ENCODE results near the gene MYO5A. TPM values are rescaled to one million over a fixed set of nuclear protein-coding genes. Genes with fewer than 3 reads are reported as not detected.
A peak's percentile ranks its signal among the peaks of the same experiment; 100 is the strongest.
"Not testable (repeated sequence)": the region's sequence is repeated elsewhere in the genome, so short reads cannot be mapped to it uniquely, and the experiment has no call there.

Gene MYO5A
- total RNA-seq, 1 donor from 2014 or later, result 9.4 TPM

DNA sequence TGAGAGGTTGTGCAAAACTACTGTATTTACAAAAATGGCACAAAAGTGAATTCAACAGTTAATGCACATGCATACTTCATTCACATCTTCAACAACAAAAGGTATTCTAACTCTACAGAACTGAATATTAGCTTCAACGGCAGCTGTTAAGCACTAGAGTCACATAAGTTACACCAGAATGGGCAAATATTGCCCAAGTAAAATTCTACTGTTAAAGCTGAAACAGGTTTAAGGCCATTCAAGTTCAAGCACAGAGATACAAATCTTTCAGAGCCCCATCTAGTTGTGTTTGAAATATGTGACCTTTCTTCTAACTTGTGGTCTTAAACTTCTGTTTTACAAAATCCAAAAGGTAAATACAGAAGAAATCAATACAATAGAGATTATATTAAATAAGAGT is 22.5 kb upstream of the MYO5A start:
- not testable (repeated sequence) for H3K9me3 ChIP-seq (ENCODE audit: control insufficient read depth in 3 of 3, low read length in 3 of 3); H3K9ac ChIP-seq (ENCODE audit: low read depth in 1 of 3, low read length in 3 of 3); H3K27me3 ChIP-seq (ENCODE audit: control insufficient read depth in 3 of 3, insufficient read depth in 3 of 3, low read length in 3 of 3); H3K4me1 ChIP-seq (ENCODE audit: control insufficient read depth in 3 of 3, insufficient read depth in 3 of 3, low read length in 3 of 3); H3K27ac ChIP-seq (ENCODE audit: low read depth, low read length); H3K4me3 ChIP-seq (ENCODE audit: low read length in 3 of 3)
- H3K36me3 ChIP-seq (ENCODE audit: control insufficient read depth in 3 of 3, insufficient read depth in 3 of 3, low read length in 3 of 3), result peaks cover 23 to 36% (median 30%) of the 10 kb centered on the region in 3 donors

DNA sequence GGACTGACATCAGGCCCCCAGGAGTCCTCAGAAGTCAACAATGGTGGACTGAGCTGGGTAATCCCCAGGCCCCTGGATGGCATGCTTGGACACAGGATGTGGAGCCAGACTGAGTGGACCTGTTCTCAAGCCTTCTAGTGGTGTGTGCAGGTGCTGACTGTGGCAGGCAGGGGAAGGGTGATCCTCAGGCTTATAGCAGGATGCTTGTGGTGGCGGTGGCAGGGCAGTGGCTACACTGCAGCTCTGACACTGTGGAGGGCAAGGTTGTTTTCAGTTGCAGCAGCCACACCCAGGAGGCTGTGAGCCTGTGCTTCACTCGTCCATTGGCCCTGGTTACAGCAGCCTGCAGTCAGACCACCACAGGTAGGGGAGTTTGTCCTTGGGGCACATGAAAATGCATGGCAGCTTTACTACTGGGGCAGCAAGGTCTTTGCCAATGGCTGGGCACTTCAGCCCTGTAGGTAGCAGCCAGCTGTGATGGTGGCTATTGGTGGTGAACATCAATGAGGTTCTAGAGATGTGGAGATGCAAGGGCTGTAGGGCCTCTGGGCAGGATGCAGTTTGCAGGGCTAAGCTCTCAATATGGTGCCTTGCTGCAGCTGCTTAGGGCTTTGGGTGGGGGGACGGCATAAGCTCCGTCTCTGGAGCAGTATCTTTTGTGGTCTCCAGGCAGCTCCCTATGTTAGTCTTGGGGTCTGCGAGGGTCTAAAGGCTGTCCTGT is 17.5 kb upstream of the MYO5A start:
- Histone ChIP-seq H3K9ac (ENCODE audit: low read depth in 1 of 3, low read length in 3 of 3) (no peak overlapping the region), H3K4me1 (ENCODE audit: control insufficient read depth in 3 of 3, insufficient read depth in 3 of 3, low read length in 3 of 3) (no peaks in the 10 kb centered on the region), H3K9me3 (ENCODE audit: control insufficient read depth in 3 of 3, low read length in 3 of 3) (no peaks in the 10 kb centered on the region), H3K36me3 (ENCODE audit: control insufficient read depth in 3 of 3, insufficient read depth in 3 of 3, low read length in 3 of 3) (peaks cover 17 to 24% (median 24%) of the 10 kb centered on the region in 3 donors), H3K4me3 (ENCODE audit: low read length in 3 of 3) (no peak overlapping the region), H3K27ac (ENCODE audit: low read depth, low read length) (no peak overlapping the region), H3K27me3 (ENCODE audit: control insufficient read depth in 3 of 3, insufficient read depth in 3 of 3, low read length in 3 of 3) (no peaks in the 10 kb centered on the region)

DNA sequence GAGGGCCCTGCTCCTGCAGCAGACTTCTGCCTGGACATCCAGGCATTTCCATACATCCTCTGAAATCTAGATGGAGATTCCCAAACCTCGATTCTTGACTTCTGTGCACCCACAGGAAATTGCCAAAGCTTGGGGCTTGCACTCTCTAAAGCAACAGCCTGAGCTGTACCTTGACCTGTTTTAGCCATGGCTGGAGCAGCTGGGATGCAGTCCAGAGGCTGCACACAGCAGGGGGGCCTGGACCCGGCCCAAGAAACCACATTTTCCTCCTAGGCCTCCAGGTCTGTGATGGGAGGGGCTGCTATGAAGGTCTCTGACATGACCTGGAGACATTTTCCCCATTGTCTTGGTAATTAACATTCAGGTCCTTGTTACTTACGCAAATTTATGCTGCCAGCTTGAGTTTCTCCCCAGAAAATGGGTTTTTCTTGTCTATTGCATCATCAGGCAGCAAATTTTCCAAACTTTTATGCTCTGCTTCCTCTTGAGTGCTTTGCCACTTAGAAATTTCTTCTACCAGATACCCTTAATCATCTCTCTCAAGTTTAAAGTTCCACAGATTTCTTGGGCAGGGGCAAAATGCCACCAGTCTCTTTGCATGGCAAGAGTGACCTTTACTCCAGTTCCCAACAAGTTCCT is 11.8 kb upstream of the MYO5A start:
- H3K4me1 ChIP-seq (ENCODE audit: control insufficient read depth in 3 of 3, insufficient read depth in 3 of 3, low read length in 3 of 3), result no peaks in the 10 kb centered on the region
- no peaks in the 10 kb centered on the region for H3K9me3 ChIP-seq (ENCODE audit: control insufficient read depth in 3 of 3, low read length in 3 of 3)
- no peaks in the 10 kb centered on the region for H3K27me3 ChIP-seq (ENCODE audit: control insufficient read depth in 3 of 3, insufficient read depth in 3 of 3, low read length in 3 of 3)
- H3K27ac ChIP-seq (ENCODE audit: low read depth, low read length), result no peak overlapping the region
- no peak overlapping the region for H3K4me3 ChIP-seq (ENCODE audit: low read length in 3 of 3)
- H3K9ac ChIP-seq (ENCODE audit: low read depth in 1 of 3, low read length in 3 of 3), result no peak overlapping the region
- H3K36me3 ChIP-seq (ENCODE audit: control insufficient read depth in 3 of 3, insufficient read depth in 3 of 3, low read length in 3 of 3), result no peaks in the 10 kb centered on the region

DNA sequence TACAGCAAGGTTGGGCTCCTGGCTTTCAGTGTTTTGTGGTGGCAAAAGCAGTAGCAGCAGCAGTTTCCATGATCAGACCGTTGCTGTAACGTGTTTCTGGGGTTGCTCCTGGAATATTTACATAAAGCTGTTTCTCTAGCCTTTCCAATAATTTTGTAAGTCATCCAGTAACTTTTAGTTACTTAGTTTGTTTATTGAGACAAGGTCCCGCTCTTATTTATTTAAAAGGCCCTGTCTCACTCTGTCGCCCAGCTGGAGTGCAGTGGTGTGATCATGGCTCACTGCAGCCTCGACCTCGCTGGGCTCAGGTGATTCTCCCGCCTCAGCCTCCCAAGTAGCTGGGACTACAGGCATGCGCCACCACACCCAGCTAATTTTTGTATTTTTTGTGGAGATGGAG is 8.8 kb upstream of the MYO5A start:
- H3K27ac ChIP-seq (ENCODE audit: low read depth, low read length), result no peak overlapping the region
- no peak overlapping the region for H3K4me3 ChIP-seq (ENCODE audit: low read length in 3 of 3)
- no peaks in the 10 kb centered on the region for H3K4me1 ChIP-seq (ENCODE audit: control insufficient read depth in 3 of 3, insufficient read depth in 3 of 3, low read length in 3 of 3)
- H3K9ac ChIP-seq (ENCODE audit: low read depth in 1 of 3, low read length in 3 of 3), result no peak overlapping the region
- no peaks in the 10 kb centered on the region for H3K36me3 ChIP-seq (ENCODE audit: control insufficient read depth in 3 of 3, insufficient read depth in 3 of 3, low read length in 3 of 3)
- peaks cover 0 to 3% (median 0%) of the 10 kb centered on the region in 3 donors for H3K27me3 ChIP-seq (ENCODE audit: control insufficient read depth in 3 of 3, insufficient read depth in 3 of 3, low read length in 3 of 3)
- H3K9me3 ChIP-seq (ENCODE audit: control insufficient read depth in 3 of 3, low read length in 3 of 3), result no peaks in the 10 kb centered on the region

DNA sequence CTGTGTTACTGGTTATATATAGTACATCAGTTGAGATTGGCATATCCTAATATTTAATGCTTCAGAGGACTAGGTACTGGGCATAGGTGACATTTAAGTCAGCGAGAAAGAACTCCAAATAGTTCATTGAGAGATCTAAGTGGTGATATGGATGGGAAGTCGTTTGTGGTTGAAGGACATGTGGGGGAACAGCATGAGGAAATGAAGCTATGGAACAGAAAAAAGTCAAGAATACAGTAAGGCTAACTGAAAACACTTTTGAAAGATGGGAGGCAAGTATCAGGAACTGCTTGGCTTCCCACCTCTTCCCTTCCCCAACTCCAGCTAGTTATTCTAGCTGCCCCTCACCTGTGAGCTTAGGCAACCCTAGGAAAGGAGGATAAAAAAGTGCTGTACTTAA is 3.7 kb upstream of the MYO5A start:
- no peak overlapping the region for H3K27ac ChIP-seq (ENCODE audit: low read depth, low read length)
- H3K27me3 ChIP-seq (ENCODE audit: control insufficient read depth in 3 of 3, insufficient read depth in 3 of 3, low read length in 3 of 3), result peaks cover 0 to 5% (median 0%) of the 10 kb centered on the region in 3 donors
- H3K4me3 ChIP-seq (ENCODE audit: low read length in 3 of 3), result no peak overlapping the region

DNA sequence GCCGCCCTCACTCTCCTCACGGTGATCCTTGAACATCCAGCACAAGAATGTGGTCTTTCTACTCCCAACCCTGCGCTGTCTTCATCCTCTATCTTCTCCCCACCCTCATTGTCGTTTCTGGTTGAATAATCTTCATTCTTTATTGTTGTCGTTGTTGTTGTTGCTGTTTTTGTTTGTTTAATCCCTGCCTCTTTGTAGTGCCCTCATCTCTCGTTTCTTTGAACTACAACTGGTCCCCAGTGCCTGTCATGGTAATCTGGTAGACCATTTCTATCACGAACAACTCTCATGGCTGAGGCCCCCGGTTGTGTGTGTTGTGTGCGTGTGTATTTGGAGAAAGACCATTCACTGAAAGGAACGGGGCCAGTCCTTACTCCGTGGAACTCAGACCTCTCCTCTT is 1.3 kb upstream of the MYO5A start:
- Histone ChIP-seq H3K4me1 (ENCODE audit: control insufficient read depth in 3 of 3, insufficient read depth in 3 of 3, low read length in 3 of 3) (peaks cover 13 to 18% (median 14%) of the 10 kb centered on the region in 3 donors), H3K4me3 (ENCODE audit: low read length in 3 of 3) (peak overlapping the region in 2 of 3 donors; percentile 72 to 73), H3K9ac (ENCODE audit: low read depth in 1 of 3, low read length in 3 of 3) (no peak overlapping the region), H3K27ac (ENCODE audit: low read depth, low read length) (no peak overlapping the region), H3K27me3 (ENCODE audit: control insufficient read depth in 3 of 3, insufficient read depth in 3 of 3, low read length in 3 of 3) (peaks cover 0 to 5% (median 0%) of the 10 kb centered on the region in 3 donors), H3K9me3 (ENCODE audit: control insufficient read depth in 3 of 3, low read length in 3 of 3) (no peaks in the 10 kb centered on the region), H3K36me3 (ENCODE audit: control insufficient read depth in 3 of 3, insufficient read depth in 3 of 3, low read length in 3 of 3) (no peaks in the 10 kb centered on the region)

More for the DNA sequence above, 3.7 kb upstream of the MYO5A start:
- no peaks in the 10 kb centered on the region for H3K36me3 ChIP-seq (ENCODE audit: control insufficient read depth in 3 of 3, insufficient read depth in 3 of 3, low read length in 3 of 3)
- peaks cover 13 to 16% (median 14%) of the 10 kb centered on the region in 3 donors for H3K4me1 ChIP-seq (ENCODE audit: control insufficient read depth in 3 of 3, insufficient read depth in 3 of 3, low read length in 3 of 3)
- no peaks in the 10 kb centered on the region for H3K9me3 ChIP-seq (ENCODE audit: control insufficient read depth in 3 of 3, low read length in 3 of 3)
- H3K9ac ChIP-seq (ENCODE audit: low read depth in 1 of 3, low read length in 3 of 3), result no peak overlapping the region

DNA sequence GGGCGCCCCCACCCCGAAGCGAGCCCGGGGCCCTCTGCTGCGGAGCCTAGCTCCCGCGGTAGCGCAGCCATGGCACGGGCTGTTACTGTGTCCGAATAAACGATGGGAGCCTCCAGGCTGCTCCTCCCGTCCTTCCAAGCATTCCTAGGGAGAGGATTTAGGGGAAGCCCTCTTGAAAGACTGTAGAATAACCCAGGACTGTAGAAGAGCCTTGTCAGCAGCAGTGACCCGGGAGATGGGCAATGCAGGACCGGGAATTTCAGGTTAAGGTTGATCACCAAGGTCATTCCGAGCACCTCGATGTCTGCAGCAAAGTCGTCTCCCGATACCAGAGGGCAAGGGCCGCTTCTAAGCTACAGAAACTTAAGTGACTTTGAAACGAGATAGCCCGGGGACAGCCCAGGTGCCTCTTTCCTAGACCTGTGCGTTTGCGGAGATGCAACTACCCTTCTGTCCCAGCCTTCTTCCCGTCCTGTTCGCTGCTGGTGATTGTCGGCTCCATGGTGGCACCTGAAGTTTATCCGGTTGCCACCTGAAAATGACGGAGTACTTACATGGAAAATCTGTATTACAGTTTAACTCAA is 753 bp upstream of the MYO5A start:
- peak overlapping the region; percentile 64 to 75 (median 69) for H3K9ac ChIP-seq (ENCODE audit: low read depth in 1 of 3, low read length in 3 of 3)
- H3K27ac ChIP-seq (ENCODE audit: low read depth, low read length), result peak overlapping the region; percentile 42
- H3K4me1 ChIP-seq (ENCODE audit: control insufficient read depth in 3 of 3, insufficient read depth in 3 of 3, low read length in 3 of 3), result peaks cover 13 to 18% (median 14%) of the 10 kb centered on the region in 3 donors
- no peaks in the 10 kb centered on the region for H3K36me3 ChIP-seq (ENCODE audit: control insufficient read depth in 3 of 3, insufficient read depth in 3 of 3, low read length in 3 of 3)
- no peaks in the 10 kb centered on the region for H3K9me3 ChIP-seq (ENCODE audit: control insufficient read depth in 3 of 3, low read length in 3 of 3)
- peak overlapping the region; percentile 72 to 73 (median 72) for H3K4me3 ChIP-seq (ENCODE audit: low read length in 3 of 3)
- peaks cover 0 to 5% (median 0%) of the 10 kb centered on the region in 3 donors for H3K27me3 ChIP-seq (ENCODE audit: control insufficient read depth in 3 of 3, insufficient read depth in 3 of 3, low read length in 3 of 3)

DNA sequence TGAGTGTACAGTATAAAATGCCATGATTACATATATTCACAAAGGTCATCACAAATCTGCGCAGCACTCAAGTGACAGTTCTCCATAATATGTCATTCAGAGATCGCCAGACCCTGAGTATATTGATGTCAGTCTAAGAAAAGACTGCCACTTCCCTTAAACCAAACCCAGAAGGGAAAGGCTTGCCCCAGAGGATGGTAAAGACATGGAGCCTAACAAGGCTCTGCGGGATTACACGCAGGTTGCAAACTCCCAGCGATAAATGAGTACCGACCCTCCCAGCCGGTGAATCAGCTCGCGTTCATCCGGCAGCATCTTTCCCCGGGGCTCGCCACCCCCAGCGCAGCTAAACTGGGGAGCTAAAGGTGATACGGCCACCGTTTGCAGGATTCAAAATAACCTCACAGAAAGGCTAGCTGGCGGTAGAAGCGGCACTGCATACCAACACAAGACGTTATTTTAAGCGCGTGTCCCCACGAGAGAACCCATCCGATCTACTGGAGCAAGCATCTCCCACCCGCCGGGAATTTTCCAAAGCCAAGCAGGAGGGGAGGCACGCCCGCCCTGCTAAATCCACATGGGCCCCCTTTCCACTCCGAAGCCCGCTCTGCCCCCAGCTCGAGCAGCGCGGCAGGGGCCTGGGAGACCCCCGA is 643 bp downstream of the MYO5A start:
- Histone ChIP-seq H3K9me3 (ENCODE audit: control insufficient read depth in 3 of 3, low read length in 3 of 3) (no peaks in the 10 kb centered on the region), H3K27ac (ENCODE audit: low read depth, low read length) (peak overlapping the region; percentile 73), H3K4me3 (ENCODE audit: low read length in 3 of 3) (peak overlapping the region; percentile 72 to 82 (median 81)), H3K27me3 (ENCODE audit: control insufficient read depth in 3 of 3, insufficient read depth in 3 of 3, low read length in 3 of 3) (peaks cover 0 to 3% (median 0%) of the 10 kb centered on the region in 3 donors), H3K4me1 (ENCODE audit: control insufficient read depth in 3 of 3, insufficient read depth in 3 of 3, low read length in 3 of 3) (peaks cover 14 to 27% (median 25%) of the 10 kb centered on the region in 3 donors), H3K36me3 (ENCODE audit: control insufficient read depth in 3 of 3, insufficient read depth in 3 of 3, low read length in 3 of 3) (no peaks in the 10 kb centered on the region), H3K9ac (ENCODE audit: low read depth in 1 of 3, low read length in 3 of 3) (peak overlapping the region; percentile 81 to 89 (median 85))

DNA sequence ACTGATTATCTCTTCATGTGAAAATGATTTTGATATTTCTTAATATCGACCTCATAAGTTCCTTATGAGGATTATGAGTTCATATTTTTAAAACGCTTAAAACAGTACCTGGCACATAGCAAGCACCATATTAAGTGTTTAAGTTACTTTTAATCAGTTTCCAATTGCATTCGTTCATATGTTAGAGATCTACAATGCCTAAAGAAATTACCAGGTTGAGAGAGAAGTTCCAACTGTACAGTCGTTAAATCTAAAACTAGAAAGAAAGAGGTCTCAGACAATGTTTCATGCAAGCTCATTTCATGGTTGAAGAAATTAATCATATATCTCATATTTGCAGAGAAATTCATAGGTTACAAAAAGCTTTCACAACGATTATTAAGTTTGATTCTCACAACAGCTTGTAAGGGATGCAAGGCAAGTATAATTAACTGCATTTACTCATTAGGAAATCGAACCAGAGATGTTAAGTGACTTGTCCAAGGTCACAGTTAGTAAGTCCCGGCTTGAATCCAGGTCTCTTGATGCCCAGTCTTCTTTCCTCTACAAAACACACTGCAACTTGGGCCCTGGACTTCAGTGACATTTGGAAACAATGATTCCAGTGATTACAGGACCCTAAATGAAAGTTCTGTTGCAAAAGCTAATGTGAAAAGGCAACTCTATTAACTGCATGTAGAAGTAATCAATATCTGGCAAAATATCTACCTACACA is 1.3 kb downstream of the MYO5A start:
- H3K36me3 ChIP-seq (ENCODE audit: control insufficient read depth in 3 of 3, insufficient read depth in 3 of 3, low read length in 3 of 3), result no peaks in the 10 kb centered on the region
- H3K4me1 ChIP-seq (ENCODE audit: control insufficient read depth in 3 of 3, insufficient read depth in 3 of 3, low read length in 3 of 3), result peaks cover 14 to 30% (median 26%) of the 10 kb centered on the region in 3 donors
- no peak overlapping the region for H3K27ac ChIP-seq (ENCODE audit: low read depth, low read length)
- no peaks in the 10 kb centered on the region for H3K9me3 ChIP-seq (ENCODE audit: control insufficient read depth in 3 of 3, low read length in 3 of 3)
- H3K27me3 ChIP-seq (ENCODE audit: control insufficient read depth in 3 of 3, insufficient read depth in 3 of 3, low read length in 3 of 3), result peaks cover 0 to 3% (median 0%) of the 10 kb centered on the region in 3 donors
- H3K9ac ChIP-seq (ENCODE audit: low read depth in 1 of 3, low read length in 3 of 3), result peak overlapping the region; percentile 81 to 89 (median 85)
- H3K4me3 ChIP-seq (ENCODE audit: low read length in 3 of 3), result peak overlapping the region in 2 of 3 donors; percentile 72 to 82

Measured in skeletal muscle tissue (tissue), 4 donors.